HCT116 (cell line): ENCODE data around the gene PPP1R14B. TPM values are rescaled to one million over a fixed set of nuclear protein-coding genes. Genes with fewer than 3 reads are reported as not detected.

ENCODE experiments used
- ATAC-seq: fragments of 200-7000 bp; cut with Tn5 transposase; 2 replicates; pipeline ENCODE4 v1.9.1; 2020; ENCODE audit warnings: mild to moderate bottlenecking, moderate library complexity
- BruUV-seq: library from RNA; stranded (reverse); fragments of 400-500 nt; replicated peaks from 2 replicates; lab custom pipeline; 2021; lab: Mats Ljungman, UMichigan
- CTCF ChIA-PET: fragments of 300-600 bp; sonication (Branson Sonifier 250); formaldehyde crosslinking; loops from one replicate; lab custom pipeline; 2021; ENCODE audit warnings: antibody characterized with exemption; lab: Charles Lee
- POLR2A ChIA-PET: fragments of 300-600, 350-600 bp; sonication (Branson Sonifier 250); formaldehyde crosslinking; loops from one replicate; lab custom pipeline; 2021; ENCODE audit warnings: antibody characterized with exemption; lab: Charles Lee
- RAD21 ChIA-PET, 2 experiments: fragments of 300-600 bp; sonication (Branson Sonifier 250); formaldehyde crosslinking; loops; one replicate each; lab custom pipeline; 2023; ENCODE audit warnings: low total read pairs in 2 of 2; ENCODE audit not compliant: uncharacterized antibody in 2 of 2, unreplicated experiment in 2 of 2, low non-redundant PET in 1 of 2; lab: Charles Lee
- DNase-seq: peaks from one replicate; pipeline ENCODE4 v3.0.0-alpha.2; 2010; ENCODE audit warnings: low read depth, low spot score
- H2AFZ ChIP-seq: fragments of 200-600 bp; shearing (Covaris generic), sonication (generic); 2 replicates; pipeline ENCODE4 v1.6.1; 2017; ENCODE audit warnings: low read depth, mixed run types, mixed read lengths, antibody characterized with exemption, low read length; ENCODE audit not compliant: poor library complexity, severe bottlenecking
- H3K27ac ChIP-seq: 2 replicates; pipeline ENCODE4 v1.5.1; 2012; ENCODE audit warnings: low read depth, low read length
- H3K27me3 ChIP-seq: fragments of 200-600 bp; sonication (generic); 2 replicates; pipeline ENCODE4 v1.6.1; 2016; ENCODE audit warnings: mixed run types, low read length, mixed read lengths; ENCODE audit not compliant: insufficient read depth
- H3K36me3 ChIP-seq, 2 experiments: fragments of 200-500 bp in 1 of 2; fragments of 200-600 bp in 1 of 2; sonication (Bioruptor generic) in 1 of 2; sonication (generic) in 1 of 2; 2 replicates each; pipeline versions ENCODE4 v1.5.1 to v1.6.1; 2014 to 2016; ENCODE audit warnings: low read length in 2 of 2, inconsistent platforms in 1 of 2, mixed read lengths in 1 of 2, mixed run types in 1 of 2; ENCODE audit not compliant: insufficient read depth in 2 of 2, control insufficient read depth in 1 of 2
- H3K4me1 ChIP-seq, 2 experiments: fragments of 200-600 bp in 1 of 2; sonication (generic) in 1 of 2; 2 replicates each; pipeline versions ENCODE4 v1.5.1 to v1.6.1; 2012 to 2017; ENCODE audit warnings: low read length in 2 of 2, inconsistent platforms in 1 of 2, mild to moderate bottlenecking in 1 of 2, mixed read lengths in 1 of 2, mixed run types in 1 of 2, moderate library complexity in 1 of 2; ENCODE audit not compliant: insufficient read depth in 2 of 2, control insufficient read depth in 1 of 2
- H3K4me2 ChIP-seq: fragments of 200-600 bp; sonication (generic); 2 replicates; pipeline ENCODE4 v1.6.1; 2017; ENCODE audit warnings: mixed run types, low read length, mixed read lengths
- H3K4me3 ChIP-seq, 2 experiments: fragments of 200-600 bp in 1 of 2; sonication (generic) in 1 of 2; replicated peaks in 1 of 2; 2 replicates each; pipeline ENCODE4 v1.5.1; 2011 to 2016; ENCODE audit warnings: low read length in 2 of 2, control low read depth in 1 of 2, low read depth in 1 of 2, mild to moderate bottlenecking in 1 of 2, mixed read lengths in 1 of 2, mixed run types in 1 of 2
- H3K79me2 ChIP-seq: fragments of 200-600 bp; sonication (generic); 2 replicates; pipeline ENCODE4 v1.6.1; 2017; ENCODE audit warnings: mild to moderate bottlenecking, mixed run types, low read length, moderate library complexity, mixed read lengths; ENCODE audit not compliant: insufficient read depth
- H3K9ac ChIP-seq: fragments of 200-600 bp; sonication (generic); 2 replicates; pipeline ENCODE4 v1.6.1; 2016; ENCODE audit warnings: low read length, mixed read lengths
- H3K9me2 ChIP-seq: fragments of 200-600 bp; sonication (generic), shearing (Covaris generic); 2 replicates; pipeline ENCODE4 v1.6.1; 2017; ENCODE audit warnings: mixed run types, mild to moderate bottlenecking, moderate library complexity; ENCODE audit not compliant: insufficient read depth
- H3K9me3 ChIP-seq, 2 experiments: fragments of 200-500 bp in 1 of 2; fragments of 200-600 bp in 1 of 2; sonication (Bioruptor generic) in 1 of 2; sonication (generic) in 1 of 2; 2 replicates each; pipeline ENCODE4 v1.6.1; 2014 to 2017; ENCODE audit warnings: low read length in 2 of 2, mixed read lengths in 2 of 2, inconsistent platforms in 1 of 2, low read depth in 1 of 2, mild to moderate bottlenecking in 1 of 2, mixed run types in 1 of 2, moderate library complexity in 1 of 2; ENCODE audit not compliant: control insufficient read depth in 1 of 2, insufficient read depth in 1 of 2
- H4K20me1 ChIP-seq: fragments of 200-600 bp; sonication (generic), shearing (Covaris generic); 2 replicates; pipeline ENCODE4 v1.6.1; 2017; ENCODE audit warnings: mixed run types, mild to moderate bottlenecking, moderate library complexity; ENCODE audit not compliant: insufficient read depth
- CBX3 ChIP-seq: IDR thresholded peaks from 2 replicates; pipeline ENCODE4 v1.6.1; 2012; ENCODE audit warnings: low read depth
- CEBPB ChIP-seq: IDR thresholded peaks from 2 replicates; pipeline ENCODE4 v1.6.1; 2012; ENCODE audit warnings: low read depth
- EGR1 ChIP-seq: IDR thresholded peaks from 2 replicates; pipeline ENCODE4 v1.6.1; 2012; ENCODE audit warnings: low read depth
- ELF1 ChIP-seq: IDR thresholded peaks from 2 replicates; pipeline ENCODE4 v1.6.1; 2012; ENCODE audit warnings: low read depth, borderline replicate concordance
- EZH2 ChIP-seq: fragments of 200-600 bp; sonication (generic); IDR thresholded peaks from 2 replicates; pipeline ENCODE4 v1.6.1; 2017; ENCODE audit warnings: antibody characterized with exemption, mixed run types
- EZH2phosphoT487 ChIP-seq: fragments of 200-600 bp; IDR thresholded peaks from 2 replicates; pipeline ENCODE4 v1.6.1; 2018; ENCODE audit warnings: antibody characterized with exemption, borderline replicate concordance
- FOSL1 ChIP-seq: IDR thresholded peaks from 2 replicates; pipeline ENCODE4 v1.6.1; 2012; ENCODE audit warnings: low read depth
- JUND ChIP-seq: IDR thresholded peaks from 2 replicates; pipeline ENCODE4 v1.6.1; 2012
- POLR2AphosphoS5 ChIP-seq: IDR thresholded peaks from 2 replicates; pipeline ENCODE4 v1.6.1; 2011; ENCODE audit warnings: mild to moderate bottlenecking, low read depth, low read length, moderate library complexity
- SIN3A ChIP-seq: IDR thresholded peaks from 2 replicates; pipeline ENCODE4 v1.6.1; 2012; ENCODE audit warnings: low read depth
- SRF ChIP-seq: IDR thresholded peaks from 2 replicates; pipeline ENCODE4 v1.6.1; 2012; ENCODE audit warnings: low read depth
- TCF7L2 ChIP-seq: IDR thresholded peaks from 2 replicates; pipeline ENCODE4 v1.7.0; 2011; ENCODE audit warnings: borderline replicate concordance, inconsistent platforms; ENCODE audit not compliant: insufficient read depth, insufficient read length; ENCODE audit errors: extremely low read depth
- YY1 ChIP-seq: IDR thresholded peaks from 2 replicates; pipeline ENCODE4 v1.6.1; 2011; ENCODE audit warnings: low read length, low read depth, moderate library complexity, mild to moderate bottlenecking; ENCODE audit not compliant: insufficient replicate concordance; ENCODE audit errors: extremely low read depth
- ZFX ChIP-seq: fragments of 450-650 bp; IDR thresholded peaks from 2 replicates; pipeline ENCODE4 v1.6.1; 2017
- ZNF274 ChIP-seq: fragments of 200-500 bp; sonication (Bioruptor generic); IDR thresholded peaks from 2 replicates; pipeline ENCODE4 v1.6.1; 2014; ENCODE audit warnings: mild to moderate bottlenecking, low read depth, low read length, inconsistent platforms
- intact Hi-C: fragments of 100-400 bp; cut with micrococcal nuclease; formaldehyde crosslinking; loops from 2 replicates; pipeline ENCODE4 v1.10.0; 2022
- total RNA-seq: library from RNA; stranded (reverse); gene quantifications from one replicate; pipeline ENCODE4 v1.2.1, GENCODE V29; 2021; ENCODE audit not compliant: unreplicated experiment
- TF ChIP-seq, protein P1 (sequence below): IDR thresholded peaks from 2 replicates; pipeline ENCODE4 v1.6.1; 2012
- TF ChIP-seq, protein P2 (sequence below): IDR thresholded peaks from 2 replicates; pipeline ENCODE4 v1.6.1; 2011; ENCODE audit warnings: mild to moderate bottlenecking, low read length, moderate library complexity; ENCODE audit not compliant: insufficient replicate concordance; ENCODE audit errors: extremely low read depth
- TF ChIP-seq, protein P3 (sequence below), 3 experiments: fragments of 200-600 bp in 1 of 3; sonication (generic) in 1 of 3; IDR thresholded peaks in 2 of 3; conservative IDR thresholded peaks in 1 of 3; 2 replicates each; pipeline ENCODE4 v1.5.1; 2012 to 2017; ENCODE audit warnings: low read depth in 2 of 3, low read length in 2 of 3, antibody characterized with exemption in 1 of 3, borderline replicate concordance in 1 of 3, control low read depth in 1 of 3, mild to moderate bottlenecking in 1 of 3, mixed read lengths in 1 of 3, mixed run types in 1 of 3, moderate library complexity in 1 of 3; ENCODE audit not compliant: insufficient read depth in 1 of 3

Gene PPP1R14B
- total RNA-seq, 1 experiment from 2014 or later = 332 TPM

DNA sequence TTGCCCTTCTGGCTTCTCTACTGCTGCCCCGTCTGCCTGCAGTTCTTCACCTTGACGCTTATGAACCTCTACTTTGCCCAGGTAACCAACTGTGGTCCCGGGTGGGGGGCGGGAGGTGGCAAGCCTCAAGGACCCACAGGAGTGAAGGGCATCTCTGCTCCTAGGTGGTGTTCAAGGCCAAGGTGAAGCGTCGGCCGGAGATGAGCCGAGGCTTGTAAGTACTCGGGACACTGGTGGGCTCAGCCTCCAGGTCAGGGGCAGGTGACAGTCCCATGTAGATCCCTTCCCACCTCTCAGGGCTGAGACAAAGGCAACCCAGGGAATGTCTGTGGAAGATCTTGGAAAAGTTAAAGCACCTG, 40.0 kb upstream of the PPP1R14B start:
- intact Hi-C loops = no loop called here
- Histone ChIP-seq H3K4me2 (peak overlapping the region; percentile 96), H3K27me3 (no peaks in the 10 kb centered on the region), H3K4me1 (peaks cover 14 to 27% of the 10 kb centered on the region in 2 experiments)
- CTCF ChIA-PET = interaction anchor here (1.2 to 4.3 kb wide), 3 partner anchors 14 to 82 kb away, joined by 4 to 22 read pairs (median 4); partner anchors contain the start of gene ESRRA
- no peak for TF ChIP-seq EGR1
- TF ChIP-seq POLR2AphosphoS5 = no peak
- no peak for TF ChIP-seq FOSL1
- no peak for TF ChIP-seq CEBPB
- TF ChIP-seq SRF = no peak
- TF ChIP-seq, protein P1, sequence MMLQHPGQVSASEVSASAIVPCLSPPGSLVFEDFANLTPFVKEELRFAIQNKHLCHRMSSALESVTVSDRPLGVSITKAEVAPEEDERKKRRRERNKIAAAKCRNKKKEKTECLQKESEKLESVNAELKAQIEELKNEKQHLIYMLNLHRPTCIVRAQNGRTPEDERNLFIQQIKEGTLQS = no peak
- no peak for TF ChIP-seq EZH2
- TF ChIP-seq SIN3A = no peak
- TF ChIP-seq YY1 = no peak
- TF ChIP-seq ZFX = no peak
- TF ChIP-seq, protein P2, sequence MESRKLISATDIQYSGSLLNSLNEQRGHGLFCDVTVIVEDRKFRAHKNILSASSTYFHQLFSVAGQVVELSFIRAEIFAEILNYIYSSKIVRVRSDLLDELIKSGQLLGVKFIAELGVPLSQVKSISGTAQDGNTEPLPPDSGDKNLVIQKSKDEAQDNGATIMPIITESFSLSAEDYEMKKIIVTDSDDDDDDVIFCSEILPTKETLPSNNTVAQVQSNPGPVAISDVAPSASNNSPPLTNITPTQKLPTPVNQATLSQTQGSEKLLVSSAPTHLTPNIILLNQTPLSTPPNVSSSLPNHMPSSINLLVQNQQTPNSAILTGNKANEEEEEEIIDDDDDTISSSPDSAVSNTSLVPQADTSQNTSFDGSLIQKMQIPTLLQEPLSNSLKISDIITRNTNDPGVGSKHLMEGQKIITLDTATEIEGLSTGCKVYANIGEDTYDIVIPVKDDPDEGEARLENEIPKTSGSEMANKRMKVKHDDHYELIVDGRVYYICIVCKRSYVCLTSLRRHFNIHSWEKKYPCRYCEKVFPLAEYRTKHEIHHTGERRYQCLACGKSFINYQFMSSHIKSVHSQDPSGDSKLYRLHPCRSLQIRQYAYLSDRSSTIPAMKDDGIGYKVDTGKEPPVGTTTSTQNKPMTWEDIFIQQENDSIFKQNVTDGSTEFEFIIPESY = no peak
- TF ChIP-seq, protein P3, sequence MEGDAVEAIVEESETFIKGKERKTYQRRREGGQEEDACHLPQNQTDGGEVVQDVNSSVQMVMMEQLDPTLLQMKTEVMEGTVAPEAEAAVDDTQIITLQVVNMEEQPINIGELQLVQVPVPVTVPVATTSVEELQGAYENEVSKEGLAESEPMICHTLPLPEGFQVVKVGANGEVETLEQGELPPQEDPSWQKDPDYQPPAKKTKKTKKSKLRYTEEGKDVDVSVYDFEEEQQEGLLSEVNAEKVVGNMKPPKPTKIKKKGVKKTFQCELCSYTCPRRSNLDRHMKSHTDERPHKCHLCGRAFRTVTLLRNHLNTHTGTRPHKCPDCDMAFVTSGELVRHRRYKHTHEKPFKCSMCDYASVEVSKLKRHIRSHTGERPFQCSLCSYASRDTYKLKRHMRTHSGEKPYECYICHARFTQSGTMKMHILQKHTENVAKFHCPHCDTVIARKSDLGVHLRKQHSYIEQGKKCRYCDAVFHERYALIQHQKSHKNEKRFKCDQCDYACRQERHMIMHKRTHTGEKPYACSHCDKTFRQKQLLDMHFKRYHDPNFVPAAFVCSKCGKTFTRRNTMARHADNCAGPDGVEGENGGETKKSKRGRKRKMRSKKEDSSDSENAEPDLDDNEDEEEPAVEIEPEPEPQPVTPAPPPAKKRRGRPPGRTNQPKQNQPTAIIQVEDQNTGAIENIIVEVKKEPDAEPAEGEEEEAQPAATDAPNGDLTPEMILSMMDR (IDR thresholded peaks at IDR 0.05 in 2 of 3, conservative IDR thresholded peaks at IDR 0.05 in 1 of 3; ENCODE audit: borderline replicate concordance in 1 of 3, insufficient read depth in 1 of 3, low read depth in 2 of 3, low read length in 2 of 3) = no peak
- TF ChIP-seq ELF1 = no peak
- no peak for TF ChIP-seq EZH2phosphoT487
- no peak for TF ChIP-seq JUND
- no peak for TF ChIP-seq CBX3
- no peak for TF ChIP-seq TCF7L2
- TF ChIP-seq ZNF274 = no peak
- TF ChIP-seq, all 23 proteins: peak for 0
- Histone ChIP-seq H3K4me3 (no peak overlapping the region), H3K9me2 (no peaks in the 10 kb centered on the region), H2AFZ (no peak overlapping the region), H3K27ac (no peak overlapping the region; the same call in 1 of the 2 replicates), H3K9me3 (no peaks in the 10 kb centered on the region), H3K79me2 (no peaks in the 10 kb centered on the region), H4K20me1 (no peaks in the 10 kb centered on the region), H3K36me3 (no peaks in the 10 kb centered on the region; a peak in 1 of 4 replicates), H3K9ac (no peak overlapping the region)
- BruUV-seq = no TSS peak
- ATAC-seq (no peak), DNase-seq (no peak)
- ChIA-PET POLR2A (no interaction called here), RAD21 (no interaction called here)
